GM18508 (cell line): Measurements from ENCODE around the gene NCF2.

Experiments
- ATAC-seq: cut with Tn5 transposase; IDR thresholded peaks from one replicate; pipeline ENCODE4 v1.9.1; 2021; ENCODE audit warnings: moderate number of reproducible peaks; ENCODE audit not compliant: insufficient read depth, unreplicated experiment

The NCF2 gene

GRCh38 chr1:183586926-183587325, 3.3 kb downstream of the NCF2 start:
- no peak for ATAC-seq

DNA sequence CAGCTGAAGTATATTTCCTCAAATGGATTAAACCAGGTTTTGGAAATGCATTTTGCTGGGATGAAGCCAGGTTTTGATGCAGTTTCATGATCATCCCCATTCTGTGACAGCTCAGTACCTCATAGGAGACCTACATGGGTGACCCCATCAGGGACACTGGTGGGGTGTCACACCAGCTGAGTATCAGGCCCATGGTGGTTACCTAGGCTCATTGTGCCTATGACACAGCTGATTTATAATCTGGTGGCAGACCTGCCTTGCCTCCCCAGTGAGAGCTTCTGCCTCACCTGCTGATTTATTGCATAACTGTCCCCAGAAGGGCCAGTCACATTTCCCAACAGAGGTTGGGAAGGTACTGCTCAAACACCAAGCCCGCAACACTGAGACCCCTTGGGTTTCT, 3.8 kb downstream of the NCF2 start:
- no peak for ATAC-seq

GRCh38 chr1:183585038-183585437, 5.2 kb downstream of the NCF2 start:
- no peak for ATAC-seq

DNA sequence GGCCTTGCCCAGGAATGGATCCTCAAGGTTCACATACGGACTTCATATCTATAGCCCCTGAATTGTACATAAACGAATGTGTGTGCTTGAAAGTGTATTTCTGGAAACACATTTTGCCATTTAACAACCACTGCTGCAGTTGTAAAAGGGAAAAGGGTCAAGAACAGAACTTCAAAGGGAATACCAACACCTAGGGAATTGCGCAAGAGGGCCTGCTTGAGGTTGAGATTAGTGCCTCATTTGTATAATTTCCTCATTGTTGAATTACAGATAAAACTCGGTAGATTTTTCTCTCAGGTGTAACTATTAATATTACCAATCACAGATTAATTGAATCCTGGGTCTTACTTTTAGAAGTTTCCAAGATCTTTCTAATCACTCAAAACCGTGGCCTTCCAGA, 6.1 kb downstream of the NCF2 start:
- ATAC-seq, result no peak

GRCh38 chr1:183583466-183583865, 6.8 kb downstream of the NCF2 start:
- no peak for ATAC-seq

- no peak for ATAC-seq
These were observed 8.1 kb downstream of the NCF2 start for GRCh38 chr1:183582021-183582713.

DNA sequence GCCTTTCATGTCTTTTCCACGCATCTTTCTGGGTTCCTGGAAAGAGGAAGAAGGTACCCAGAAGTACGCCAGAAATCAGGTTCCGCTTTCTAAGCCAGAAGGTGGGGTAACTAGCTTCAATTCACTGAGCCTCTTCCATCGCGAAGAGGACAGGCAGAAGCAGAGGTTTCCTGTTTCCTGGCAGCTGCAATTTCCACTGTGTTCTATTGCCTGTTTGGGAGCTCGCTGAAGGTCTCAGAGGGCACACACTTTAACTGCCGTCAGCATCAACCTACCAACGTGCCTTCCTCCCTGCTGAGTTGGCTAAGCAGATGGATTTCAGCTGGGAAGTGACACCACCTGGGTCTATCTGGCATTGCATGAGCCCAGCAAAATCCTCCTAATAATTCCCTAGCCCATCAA, 10.0 kb downstream of the NCF2 start:
- no peak for ATAC-seq

DNA sequence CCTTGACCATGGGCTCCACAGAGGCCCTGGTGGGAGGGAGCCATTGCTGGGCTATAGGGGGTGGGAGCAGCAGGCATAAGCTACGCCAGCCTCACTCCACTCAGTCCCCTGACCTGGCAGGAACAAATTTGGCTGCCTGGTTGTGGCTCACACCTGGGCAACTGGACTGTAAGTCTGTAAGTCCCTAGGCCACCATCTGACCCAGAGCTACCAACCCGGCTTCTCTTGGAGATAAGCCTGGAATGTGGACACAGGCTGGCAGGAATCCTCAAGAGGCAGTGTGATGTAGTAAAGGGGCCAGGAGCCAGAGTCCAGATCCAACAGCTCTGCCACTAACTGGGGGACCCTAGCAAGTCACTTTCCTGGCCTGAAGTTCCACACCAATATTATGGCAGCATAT, 11.4 kb downstream of the NCF2 start:
- no peak for ATAC-seq

GRCh38 chr1:183577897-183578465, 12.3 kb downstream of the NCF2 start:
- no peak for ATAC-seq

GRCh38 chr1:183576537-183576936, 13.7 kb downstream of the NCF2 start:
- ATAC-seq, result no peak

GRCh38 chr1:183575606-183576005, 14.7 kb downstream of the NCF2 start:
- no peak for ATAC-seq

- no peak for ATAC-seq
These were observed 17.5 kb downstream of the NCF2 start for GRCh38 chr1:183572721-183573120.

- no peak for ATAC-seq
These were observed 18.5 kb downstream of the NCF2 start for GRCh38 chr1:183571678-183572268.

- no peak for ATAC-seq
These were observed 19.8 kb downstream of the NCF2 start for GRCh38 chr1:183570451-183570850.

DNA sequence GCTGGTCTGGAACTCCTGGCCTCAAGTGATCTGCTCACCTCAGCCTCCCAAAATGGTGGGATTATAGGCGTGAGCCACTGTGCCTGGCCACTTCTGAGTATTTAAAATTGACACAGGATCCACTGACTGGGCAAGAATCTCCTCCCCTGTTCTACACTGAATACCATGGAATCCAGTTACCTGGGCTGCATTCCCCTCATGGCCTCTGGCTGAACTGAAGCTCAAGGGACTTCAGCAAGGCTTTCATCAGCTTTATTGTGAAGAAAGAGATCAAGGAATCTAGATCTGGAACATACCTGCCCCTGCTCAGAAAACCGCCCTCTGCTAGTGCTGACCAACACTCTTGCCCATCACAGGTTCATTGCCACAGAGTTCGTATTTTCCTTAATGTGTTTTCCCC, 20.5 kb downstream of the NCF2 start:
- no peak for ATAC-seq

- ATAC-seq, result no peak
These were observed 21.1 kb downstream of the NCF2 start for GRCh38 chr1:183569141-183569540.

DNA sequence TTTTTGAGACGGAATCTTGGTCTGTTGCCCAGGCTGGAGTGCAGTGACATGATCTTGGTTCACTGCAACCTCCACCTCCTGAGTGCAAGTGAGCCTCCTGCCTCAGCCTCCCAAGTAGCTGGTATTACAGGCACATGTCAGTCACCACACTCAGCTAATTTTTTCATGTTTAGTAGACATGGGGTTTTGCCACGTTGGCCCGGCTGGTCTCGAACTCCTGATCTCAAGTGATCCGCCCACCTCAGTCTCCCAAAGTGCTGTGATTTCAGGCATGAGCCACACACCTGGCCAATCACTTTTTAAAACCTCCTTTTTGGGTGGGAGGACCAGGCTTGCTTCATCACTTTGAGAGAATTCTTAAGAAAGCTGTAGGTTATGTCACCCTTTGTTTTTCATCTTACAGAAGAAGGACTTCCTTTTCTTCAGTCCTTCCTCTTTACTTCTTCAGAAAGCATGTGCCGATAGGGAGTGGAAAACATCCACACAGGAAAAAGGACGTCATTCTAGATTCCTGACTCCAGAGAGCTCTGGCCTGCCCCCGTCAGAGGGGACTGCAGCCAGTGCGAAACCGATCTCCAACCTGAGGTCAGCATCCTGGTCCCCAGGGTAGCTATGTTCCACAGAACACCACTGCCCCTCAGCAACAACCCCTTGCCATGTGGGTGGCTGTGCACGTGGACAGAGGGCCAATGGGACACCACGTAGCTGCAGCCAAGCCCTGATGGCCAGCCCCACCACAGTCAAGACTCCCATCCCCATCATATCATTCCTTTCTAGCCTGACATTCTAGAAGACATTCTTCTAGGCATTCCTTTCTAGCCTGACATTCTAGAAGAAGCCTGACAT, 21.9 kb downstream of the NCF2 start:
- no peak for ATAC-seq

DNA sequence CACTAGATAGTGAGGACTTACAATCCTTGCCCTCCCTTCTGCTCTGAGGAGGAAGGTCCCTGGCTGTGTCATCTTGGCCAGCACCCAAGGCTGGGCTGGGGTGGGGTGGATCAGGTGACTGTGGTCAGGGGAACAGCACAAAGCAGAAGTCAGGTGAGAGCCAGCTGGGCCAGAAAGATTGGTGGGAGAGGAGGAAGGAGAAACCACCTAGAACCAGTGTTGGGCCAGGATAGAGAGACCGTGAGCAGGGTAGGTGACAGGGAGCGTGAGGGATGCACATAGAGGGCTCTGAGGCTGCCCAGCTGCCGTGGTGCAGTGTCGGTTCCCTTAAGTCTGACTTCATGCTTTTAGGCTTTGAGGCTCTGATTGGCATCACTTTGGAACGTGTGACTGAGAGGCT, 22.7 kb downstream of the NCF2 start:
- ATAC-seq, result no peak

- ATAC-seq, result no peak
These were observed 24.2 kb downstream of the NCF2 start for GRCh38 chr1:183566026-183566425.

DNA sequence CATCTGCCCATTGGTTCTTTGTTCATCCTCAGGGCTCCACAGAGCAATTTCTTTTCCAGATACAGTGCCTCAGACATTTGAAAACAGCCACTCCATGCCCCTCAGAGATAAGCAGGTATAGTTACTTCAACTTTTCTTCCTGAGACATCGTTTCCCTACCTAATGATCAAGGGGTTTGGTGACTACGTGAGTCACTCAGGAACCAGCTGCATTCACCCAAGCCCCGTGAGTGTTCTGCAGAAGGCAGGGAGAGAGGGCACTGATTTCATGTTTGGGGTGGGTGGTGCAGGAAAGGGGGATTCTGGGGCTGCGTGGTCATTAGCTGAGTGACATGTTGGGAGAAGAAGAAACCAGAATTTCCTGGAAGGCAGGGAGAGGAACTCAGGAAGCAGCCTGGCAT, 25.0 kb downstream of the NCF2 start:
- no peak for ATAC-seq

- ATAC-seq, result no peak
These were observed 27.6 kb downstream of the NCF2 start for GRCh38 chr1:183562701-183563100.
